GM12875 (cell line): Measurements from ENCODE around the gene GPR160.

Experiments used
- H3K4me3 ChIP-seq: one replicate; pipeline ENCODE4 v1.5.1; 2011; ENCODE audit warnings: low read depth, low read length, control low read depth
- TF ChIP-seq, protein P1 (sequence below): IDR thresholded peaks from 2 replicates; pipeline ENCODE4 v1.5.1; 2011; ENCODE audit warnings: low read depth, mild to moderate bottlenecking, control low read depth, inconsistent platforms, low read length, moderate library complexity, borderline replicate concordance; ENCODE audit not compliant: insufficient read depth

Gene GPR160

DNA sequence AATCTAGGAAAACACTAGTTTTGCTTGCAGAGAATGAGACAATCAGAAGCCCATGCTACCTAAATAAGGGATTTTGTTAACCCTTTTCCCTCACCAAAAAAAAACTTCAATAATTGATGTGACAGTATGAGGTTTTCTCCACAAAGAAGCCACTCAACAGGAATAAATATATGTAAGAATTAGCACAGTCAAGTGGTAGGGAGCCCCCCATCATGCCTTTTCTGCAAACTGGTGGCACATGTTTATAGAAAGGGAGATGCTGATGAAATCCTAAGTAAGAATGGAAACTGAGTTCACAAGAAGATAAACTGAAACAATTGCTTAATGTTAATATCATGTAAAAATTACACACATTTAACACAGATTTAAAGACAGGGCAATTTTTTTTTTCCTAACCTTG, 92.7 kb downstream of the GPR160 start:
- TF ChIP-seq, protein P1, sequence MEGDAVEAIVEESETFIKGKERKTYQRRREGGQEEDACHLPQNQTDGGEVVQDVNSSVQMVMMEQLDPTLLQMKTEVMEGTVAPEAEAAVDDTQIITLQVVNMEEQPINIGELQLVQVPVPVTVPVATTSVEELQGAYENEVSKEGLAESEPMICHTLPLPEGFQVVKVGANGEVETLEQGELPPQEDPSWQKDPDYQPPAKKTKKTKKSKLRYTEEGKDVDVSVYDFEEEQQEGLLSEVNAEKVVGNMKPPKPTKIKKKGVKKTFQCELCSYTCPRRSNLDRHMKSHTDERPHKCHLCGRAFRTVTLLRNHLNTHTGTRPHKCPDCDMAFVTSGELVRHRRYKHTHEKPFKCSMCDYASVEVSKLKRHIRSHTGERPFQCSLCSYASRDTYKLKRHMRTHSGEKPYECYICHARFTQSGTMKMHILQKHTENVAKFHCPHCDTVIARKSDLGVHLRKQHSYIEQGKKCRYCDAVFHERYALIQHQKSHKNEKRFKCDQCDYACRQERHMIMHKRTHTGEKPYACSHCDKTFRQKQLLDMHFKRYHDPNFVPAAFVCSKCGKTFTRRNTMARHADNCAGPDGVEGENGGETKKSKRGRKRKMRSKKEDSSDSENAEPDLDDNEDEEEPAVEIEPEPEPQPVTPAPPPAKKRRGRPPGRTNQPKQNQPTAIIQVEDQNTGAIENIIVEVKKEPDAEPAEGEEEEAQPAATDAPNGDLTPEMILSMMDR: no peak
- no peak overlapping the region for H3K4me3 ChIP-seq

DNA sequence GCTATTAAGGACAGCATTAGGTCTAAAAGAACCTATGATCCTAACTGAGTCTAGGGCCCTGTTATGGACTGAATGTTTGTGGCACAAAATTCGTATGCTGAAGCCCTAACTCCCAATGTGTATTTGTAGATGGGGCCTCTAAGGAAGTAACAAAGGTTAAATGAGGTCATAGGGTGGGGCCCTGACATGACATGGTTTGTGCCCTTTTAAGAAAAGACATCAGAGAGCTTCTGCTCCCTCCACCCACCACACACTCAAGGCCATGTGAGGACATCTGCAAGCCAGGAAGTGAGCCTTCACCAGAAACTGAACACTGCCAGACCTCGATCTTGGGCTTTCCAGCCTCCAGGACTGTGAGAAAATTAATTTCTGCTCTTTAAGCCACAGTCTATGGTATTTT, 94.5 kb downstream of the GPR160 start:
- TF ChIP-seq, protein P1: no peak
- H3K4me3 ChIP-seq: no peak overlapping the region
